GM19238 (cell line): Measurements from ENCODE around the gene TAGLN.

Experiments
- DNase-seq: peaks from one replicate; pipeline ENCODE4 v3.0.0; 2011; ENCODE audit warnings: low spot score; ENCODE audit not compliant: insufficient read length

Gene TAGLN

GRCh38 chr11:117199053-117199915 lies at the start of gene TAGLN:
Gene TAGLN, plus strand, starts transcription at chr11:117199370. Its CDS starts 3,644 bp downstream, at chr11:117203014.
- no peak for DNase-seq

GRCh38 chr11:117152066-117152465 lies 47.1 kb upstream of the TAGLN start:
- no peak for DNase-seq

- no peak for DNase-seq
Measured at GRCh38 chr11:117154468-117154867, 44.7 kb upstream of the TAGLN start.

- DNase-seq: no peak
Measured at GRCh38 chr11:117157507-117157906, 41.7 kb upstream of the TAGLN start.

GRCh38 chr11:117159892-117160291 lies 39.3 kb upstream of the TAGLN start:
- DNase-seq: no peak

- DNase-seq: no peak
Measured at GRCh38 chr11:117160826-117161225, 38.3 kb upstream of the TAGLN start.

- DNase-seq: no peak
Measured at GRCh38 chr11:117166491-117166890, 32.7 kb upstream of the TAGLN start.

GRCh38 chr11:117169736-117170135 lies 29.4 kb upstream of the TAGLN start:
- no peak for DNase-seq

GRCh38 chr11:117170210-117170609 lies 29.0 kb upstream of the TAGLN start:
- no peak for DNase-seq

GRCh38 chr11:117171007-117171403 lies 28.2 kb upstream of the TAGLN start:
- no peak for DNase-seq

- no peak for DNase-seq
Measured at GRCh38 chr11:117171404-117172061, 27.6 kb upstream of the TAGLN start.

GRCh38 chr11:117172724-117173421 lies 26.3 kb upstream of the TAGLN start:
- no peak for DNase-seq

- no peak for DNase-seq
Measured at GRCh38 chr11:117175104-117175503, 24.1 kb upstream of the TAGLN start.

GRCh38 chr11:117175781-117176180 lies 23.4 kb upstream of the TAGLN start:
- no peak for DNase-seq

GRCh38 chr11:117176186-117176585 lies 23.0 kb upstream of the TAGLN start:
- no peak for DNase-seq

GRCh38 chr11:117177534-117178209 lies 21.5 kb upstream of the TAGLN start:
- no peak for DNase-seq

GRCh38 chr11:117178210-117179034 lies 20.7 kb upstream of the TAGLN start, which contains the start of gene SIDT2:
Gene SIDT2, plus strand, starts transcription at chr11:117178743. Its CDS starts 521 bp downstream, at chr11:117179264.
- DNase-seq: peak; percentile 91

- peak; percentile 40 for DNase-seq
Measured at GRCh38 chr11:117179048-117179999, 19.8 kb upstream of the TAGLN start.

- DNase-seq: no peak
Measured at GRCh38 chr11:117180020-117180419, 19.1 kb upstream of the TAGLN start.
